ENCODE results near the gene RPN1. TPM values are rescaled to one million over a fixed set of nuclear protein-coding genes. Genes with fewer than 3 reads are reported as not detected.

Gene RPN1
- total and polyA plus RNA-seq, 10 of the 15 experiments (the other 5 are each of a cell fraction or from before 2014, with no cell fraction given) = 56.1 to 266 (median 157) TPM

GRCh38 chr3:128650096-128651050 lies at the start of gene RPN1 (continued):
- TF ChIP-seq ZNF687 (IDR thresholded peaks at IDR 0.05) (peak; percentile 39; the same call in 1 of the 2 replicates), CBFB (IDR thresholded peaks at IDR 0.05; ENCODE audit: low read depth) (peak; percentile 33; the same call in 1 of the 2 replicates), CUX1 (IDR thresholded peaks at IDR 0.05; ENCODE audit: insufficient replicate concordance, low read depth, low read length) (no peak), IKZF1 (conservative IDR thresholded peaks at IDR 0.05) (peak; percentile 73), USF1 (IDR thresholded peaks at IDR 0.05; ENCODE audit: borderline replicate concordance, extremely low read length, insufficient read depth, low read depth, low read length) (peak; percentile 81), CHD1 (IDR thresholded peaks at IDR 0.05; ENCODE audit: low read depth, low read length) (no peak), DPF2 (IDR thresholded peaks at IDR 0.05) (peak; percentile 68; the same call in 1 of the 2 replicates), CREM (IDR thresholded peaks at IDR 0.05; ENCODE audit: low read depth) (peak; percentile 96), CHD2 (IDR thresholded peaks at IDR 0.05; ENCODE audit: borderline replicate concordance, low read depth, low read length) (peak; percentile 36; the same call in 1 of the 2 replicates), SIX5 (IDR thresholded peaks at IDR 0.05; ENCODE audit: low read depth, low read length, severe bottlenecking) (peak; percentile 57), MXI1 (IDR thresholded peaks at IDR 0.05; ENCODE audit: low read depth, low read length) (peak; percentile 93), LARP7 (IDR thresholded peaks at IDR 0.05) (peak; percentile 58)
- TF ChIP-seq, protein P1, sequence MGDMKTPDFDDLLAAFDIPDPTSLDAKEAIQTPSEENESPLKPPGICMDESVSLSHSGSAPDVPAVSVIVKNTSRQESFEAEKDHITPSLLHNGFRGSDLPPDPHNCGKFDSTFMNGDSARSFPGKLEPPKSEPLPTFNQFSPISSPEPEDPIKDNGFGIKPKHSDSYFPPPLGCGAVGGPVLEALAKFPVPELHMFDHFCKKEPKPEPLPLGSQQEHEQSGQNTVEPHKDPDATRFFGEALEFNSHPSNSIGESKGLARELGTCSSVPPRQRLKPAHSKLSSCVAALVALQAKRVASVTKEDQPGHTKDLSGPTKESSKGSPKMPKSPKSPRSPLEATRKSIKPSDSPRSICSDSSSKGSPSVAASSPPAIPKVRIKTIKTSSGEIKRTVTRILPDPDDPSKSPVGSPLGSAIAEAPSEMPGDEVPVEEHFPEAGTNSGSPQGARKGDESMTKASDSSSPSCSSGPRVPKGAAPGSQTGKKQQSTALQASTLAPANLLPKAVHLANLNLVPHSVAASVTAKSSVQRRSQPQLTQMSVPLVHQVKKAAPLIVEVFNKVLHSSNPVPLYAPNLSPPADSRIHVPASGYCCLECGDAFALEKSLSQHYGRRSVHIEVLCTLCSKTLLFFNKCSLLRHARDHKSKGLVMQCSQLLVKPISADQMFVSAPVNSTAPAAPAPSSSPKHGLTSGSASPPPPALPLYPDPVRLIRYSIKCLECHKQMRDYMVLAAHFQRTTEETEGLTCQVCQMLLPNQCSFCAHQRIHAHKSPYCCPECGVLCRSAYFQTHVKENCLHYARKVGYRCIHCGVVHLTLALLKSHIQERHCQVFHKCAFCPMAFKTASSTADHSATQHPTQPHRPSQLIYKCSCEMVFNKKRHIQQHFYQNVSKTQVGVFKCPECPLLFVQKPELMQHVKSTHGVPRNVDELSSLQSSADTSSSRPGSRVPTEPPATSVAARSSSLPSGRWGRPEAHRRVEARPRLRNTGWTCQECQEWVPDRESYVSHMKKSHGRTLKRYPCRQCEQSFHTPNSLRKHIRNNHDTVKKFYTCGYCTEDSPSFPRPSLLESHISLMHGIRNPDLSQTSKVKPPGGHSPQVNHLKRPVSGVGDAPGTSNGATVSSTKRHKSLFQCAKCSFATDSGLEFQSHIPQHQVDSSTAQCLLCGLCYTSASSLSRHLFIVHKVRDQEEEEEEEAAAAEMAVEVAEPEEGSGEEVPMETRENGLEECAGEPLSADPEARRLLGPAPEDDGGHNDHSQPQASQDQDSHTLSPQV (IDR thresholded peaks at IDR 0.05) = no peak

Measured in GM12878 (cell line).